ENCODE data around the gene GRID1.
A peak's percentile ranks its signal among the peaks of the same experiment; 100 is the strongest.

The GRID1 gene

DNA sequence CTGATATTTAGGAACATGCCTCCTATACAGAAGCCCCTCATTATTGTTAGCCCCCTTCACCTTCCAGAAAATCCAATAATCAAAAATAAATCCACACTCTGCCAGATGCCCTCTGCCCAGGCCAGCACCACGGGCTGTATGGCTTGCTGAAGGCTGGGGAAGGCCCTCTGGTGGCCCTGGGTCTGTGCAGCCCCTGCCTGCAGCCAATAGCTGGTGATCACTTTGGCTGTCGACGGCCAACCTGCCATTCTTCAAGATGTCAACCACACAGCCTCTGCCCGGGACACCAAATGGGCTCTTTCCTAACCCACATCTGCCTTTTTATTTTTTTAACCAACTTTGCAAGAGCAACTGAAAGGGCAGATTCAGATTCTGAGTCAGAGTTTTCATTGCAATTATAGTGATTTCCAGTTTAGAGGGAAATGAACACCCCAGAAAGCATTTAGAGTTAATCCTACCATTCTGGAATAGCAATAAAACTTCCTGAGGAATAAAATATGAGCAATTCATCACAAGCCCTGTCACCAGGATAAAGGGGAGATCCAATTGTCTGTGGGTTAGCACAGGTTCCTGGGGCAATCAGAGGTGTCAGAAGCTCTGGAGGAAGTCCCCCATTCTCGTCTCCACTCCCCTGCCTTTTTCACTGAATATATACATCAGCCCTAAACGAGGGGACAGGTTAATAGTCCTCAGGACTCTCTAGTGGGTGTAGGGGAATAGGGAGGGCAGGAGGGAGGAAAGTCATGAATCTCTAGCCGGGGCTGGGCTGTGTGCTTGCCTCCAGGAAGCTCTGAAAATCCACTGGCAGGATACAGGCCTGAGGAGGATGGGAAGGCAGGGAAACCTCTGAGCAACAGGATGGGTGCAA lies 211.3 kb downstream of the GRID1 start:
- H3K27me3 ChIP-seq (ENCODE audit: low read depth) = no peaks in the 10 kb centered on the region
- in situ Hi-C loops (cut with MboI; ENCODE audit: low sequenced_read_pairs) = no loop called here
- no peaks in the 10 kb centered on the region for H3K9me3 ChIP-seq
- H3K4me3 ChIP-seq = no peak overlapping the region
- H3K36me3 ChIP-seq (replicated peaks) = no peaks in the 10 kb centered on the region
- DNase-seq (ENCODE audit: low spot score in 2 of 2) = peak in 1 of 2 experiments; percentile 12
- H3K4me1 ChIP-seq = no peaks in the 10 kb centered on the region

DNA sequence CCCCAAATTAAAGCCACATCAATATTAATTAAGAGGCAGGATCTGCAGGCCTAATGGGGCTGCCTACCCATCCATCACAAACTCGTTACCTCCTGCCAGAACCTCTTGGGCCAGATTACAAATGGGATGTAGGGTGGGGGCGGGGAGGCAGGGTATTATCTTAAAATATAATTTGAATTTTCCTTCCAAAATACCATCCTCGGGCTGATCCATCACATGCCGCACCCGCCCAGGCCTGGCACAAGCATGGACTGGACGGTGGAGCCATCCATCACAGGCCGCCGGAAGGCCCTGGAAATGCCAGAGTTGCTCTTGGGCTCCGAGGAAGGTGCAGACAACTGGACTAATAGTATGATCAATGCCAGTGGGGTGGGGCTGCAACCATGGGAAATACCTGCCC lies 212.8 kb downstream of the GRID1 start:
- Histone ChIP-seq H3K4me3 (no peak overlapping the region), H3K9me3 (no peaks in the 10 kb centered on the region), H3K27me3 (ENCODE audit: low read depth) (no peaks in the 10 kb centered on the region), H3K4me1 (no peaks in the 10 kb centered on the region; the same call in 1 of the 2 replicates), H3K36me3 (replicated peaks) (no peaks in the 10 kb centered on the region)
- DNase-seq (ENCODE audit: low spot score in 2 of 2) = no peak
- in situ Hi-C loops (cut with MboI; ENCODE audit: low sequenced_read_pairs) = no loop called here

DNA sequence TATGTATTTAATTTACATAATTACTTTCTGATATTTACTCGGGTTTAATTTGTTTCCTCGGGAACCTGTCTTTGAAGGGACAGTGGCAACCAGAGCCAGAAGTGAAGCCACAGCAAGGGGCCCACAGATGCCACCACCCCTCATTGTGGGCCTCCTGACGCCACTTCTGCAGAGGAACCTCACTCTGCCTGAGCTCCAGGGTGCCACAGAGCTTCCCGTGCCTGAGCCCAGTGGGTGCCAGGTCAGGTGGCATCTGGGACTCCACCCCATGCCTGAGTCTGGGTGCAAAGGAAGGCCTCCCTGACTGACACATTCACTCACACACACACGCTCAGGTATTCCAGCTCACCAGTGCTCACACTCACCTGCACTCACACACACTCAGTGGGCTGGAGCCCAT lies 213.7 kb downstream of the GRID1 start:
- no peaks in the 10 kb centered on the region for H3K27me3 ChIP-seq (ENCODE audit: low read depth)
- H3K4me1 ChIP-seq = no peaks in the 10 kb centered on the region; the same call in 1 of the 2 replicates
- no peaks in the 10 kb centered on the region for H3K36me3 ChIP-seq (replicated peaks)
- in situ Hi-C loops (cut with MboI; ENCODE audit: low sequenced_read_pairs) = no loop called here
- H3K4me3 ChIP-seq = no peak overlapping the region
- DNase-seq (ENCODE audit: low spot score in 2 of 2) = no peak
- H3K9me3 ChIP-seq = no peaks in the 10 kb centered on the region

DNA sequence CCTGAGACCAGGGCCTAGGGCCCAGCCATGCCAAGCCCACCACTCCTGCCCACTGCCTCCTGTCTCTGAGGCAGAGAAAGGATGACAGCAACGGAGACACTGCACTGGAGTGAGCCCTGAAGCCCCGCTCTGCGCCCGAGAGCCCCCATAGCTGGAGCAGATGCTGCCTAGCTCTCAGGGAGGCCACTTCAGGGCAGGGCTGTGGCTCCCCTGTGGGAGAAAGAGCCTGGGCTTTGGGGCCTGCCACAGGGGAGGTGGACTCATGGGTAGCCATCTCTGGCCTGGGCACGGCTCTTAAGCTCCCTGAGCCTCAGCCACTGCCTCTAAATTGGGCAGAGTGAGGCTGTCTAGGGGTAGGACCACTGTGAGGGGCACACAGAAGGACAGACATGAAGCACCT lies 214.2 kb downstream of the GRID1 start:
- H3K4me1 ChIP-seq = no peaks in the 10 kb centered on the region; the same call in 1 of the 2 replicates
- no peaks in the 10 kb centered on the region for H3K27me3 ChIP-seq (ENCODE audit: low read depth)
- in situ Hi-C loops (cut with MboI; ENCODE audit: low sequenced_read_pairs) = no loop called here
- H3K9me3 ChIP-seq = no peaks in the 10 kb centered on the region
- no peaks in the 10 kb centered on the region for H3K36me3 ChIP-seq (replicated peaks)
- no peak for DNase-seq (ENCODE audit: low spot score in 2 of 2)
- H3K4me3 ChIP-seq = no peak overlapping the region

DNA sequence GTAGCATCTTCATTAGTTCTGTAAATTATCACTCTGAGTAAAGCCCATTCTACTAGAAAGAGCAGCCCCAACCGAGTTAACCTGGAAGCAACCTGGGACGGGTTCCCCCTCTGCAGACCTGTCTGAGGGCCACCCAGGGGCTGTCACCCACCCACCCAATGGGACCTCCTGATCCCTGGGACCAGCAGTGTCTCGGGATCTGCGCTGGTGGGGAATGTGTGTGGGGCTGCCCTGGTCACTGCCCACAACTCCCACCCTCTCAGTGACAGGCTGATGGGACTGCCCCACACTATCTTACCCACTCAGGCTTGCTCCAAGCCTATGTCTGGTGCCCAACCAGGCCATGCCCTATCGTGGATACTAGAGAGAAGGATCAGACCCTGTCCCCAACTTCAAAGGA lies 215.0 kb downstream of the GRID1 start:
- H3K4me1 ChIP-seq = no peaks in the 10 kb centered on the region; the same call in 1 of the 2 replicates

DNA sequence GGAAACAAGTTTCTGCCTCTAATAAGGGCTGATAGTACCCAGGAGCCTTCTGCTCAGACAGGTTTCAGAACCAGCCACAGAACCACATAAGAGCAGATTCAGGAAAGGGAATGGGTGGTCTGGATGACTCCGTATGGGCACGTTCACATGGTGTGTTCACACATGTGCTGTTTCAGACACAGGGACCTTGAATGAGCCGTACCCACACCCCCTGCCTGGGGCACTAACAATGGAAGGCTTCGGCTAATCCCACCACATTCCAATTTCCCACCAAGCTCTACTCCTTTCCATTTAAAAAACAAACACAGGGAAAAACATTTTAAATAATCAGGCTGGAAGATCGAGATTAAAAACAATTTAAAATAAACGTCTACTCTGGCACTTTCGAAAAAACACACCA lies 217.3 kb downstream of the GRID1 start:
- no peaks in the 10 kb centered on the region for H3K9me3 ChIP-seq
- no peaks in the 10 kb centered on the region for H3K27me3 ChIP-seq (ENCODE audit: low read depth)
- no peak overlapping the region for H3K4me3 ChIP-seq
- DNase-seq (ENCODE audit: low spot score in 2 of 2) = peak; percentile 17 to 27
- no peaks in the 10 kb centered on the region; the same call in 1 of the 2 replicates for H3K4me1 ChIP-seq
- H3K36me3 ChIP-seq (replicated peaks) = no peaks in the 10 kb centered on the region
- in situ Hi-C loops (cut with MboI; ENCODE audit: low sequenced_read_pairs) = no loop called here

More for the DNA sequence above, 215.0 kb downstream of the GRID1 start:
- Histone ChIP-seq H3K27me3 (ENCODE audit: low read depth) (no peaks in the 10 kb centered on the region), H3K9me3 (no peaks in the 10 kb centered on the region), H3K4me3 (no peak overlapping the region), H3K36me3 (replicated peaks) (no peaks in the 10 kb centered on the region)
- no peak for DNase-seq (ENCODE audit: low spot score in 2 of 2)
- in situ Hi-C loops (cut with MboI; ENCODE audit: low sequenced_read_pairs) = no loop called here

DNA sequence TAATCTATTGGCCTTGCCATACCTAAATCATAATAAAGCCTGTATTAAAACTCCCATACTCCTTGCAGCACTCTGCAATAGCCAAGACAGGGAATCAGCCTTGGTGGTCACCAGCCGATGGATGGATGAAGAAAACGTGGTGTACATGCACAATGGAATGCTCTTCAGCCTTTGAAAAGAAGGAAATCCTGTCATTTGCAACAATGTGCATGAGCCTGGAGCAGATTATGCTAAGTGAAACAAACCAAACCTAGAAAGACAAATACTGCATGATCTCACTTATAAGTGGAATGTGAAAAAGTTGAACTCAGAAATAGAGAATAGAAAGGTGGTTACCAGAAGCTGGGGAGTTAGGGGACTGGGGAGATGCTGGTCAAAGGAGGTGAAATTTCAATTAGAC lies 218.5 kb downstream of the GRID1 start:
- no peaks in the 10 kb centered on the region for H3K36me3 ChIP-seq (replicated peaks)
- DNase-seq (ENCODE audit: low spot score in 2 of 2) = no peak
- no peaks in the 10 kb centered on the region for H3K27me3 ChIP-seq (ENCODE audit: low read depth)
- H3K9me3 ChIP-seq = no peaks in the 10 kb centered on the region
- H3K4me3 ChIP-seq = no peak overlapping the region
- no peaks in the 10 kb centered on the region; the same call in 1 of the 2 replicates for H3K4me1 ChIP-seq
- in situ Hi-C loops (cut with MboI; ENCODE audit: low sequenced_read_pairs) = no loop called here

DNA sequence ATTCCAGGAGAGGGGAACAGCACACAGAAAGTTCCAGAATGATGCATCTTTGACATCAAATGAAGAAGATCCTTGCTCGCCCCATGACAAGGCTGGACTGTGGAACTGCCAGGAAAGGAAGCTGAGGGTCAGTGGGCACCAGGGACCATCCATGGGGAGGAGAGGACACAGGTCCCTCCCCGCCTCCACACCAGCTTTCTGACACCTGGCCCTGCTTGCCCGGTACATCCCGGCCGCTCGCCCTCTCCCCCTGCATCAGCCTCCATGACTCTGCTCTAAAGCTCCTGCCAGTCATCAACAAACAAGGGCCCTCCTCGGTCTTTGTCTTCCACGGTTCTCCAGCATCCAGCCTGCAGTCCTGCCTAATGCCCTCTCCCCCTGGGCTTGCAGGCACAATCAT lies 222.3 kb downstream of the GRID1 start:
- in situ Hi-C loops (cut with MboI; ENCODE audit: low sequenced_read_pairs) = no loop called here
- Histone ChIP-seq H3K4me1 (no peaks in the 10 kb centered on the region; the same call in 1 of the 2 replicates), H3K4me3 (no peak overlapping the region), H3K36me3 (replicated peaks) (no peaks in the 10 kb centered on the region), H3K9me3 (no peaks in the 10 kb centered on the region), H3K27me3 (ENCODE audit: low read depth) (no peaks in the 10 kb centered on the region)
- DNase-seq (ENCODE audit: low spot score in 2 of 2) = no peak

DNA sequence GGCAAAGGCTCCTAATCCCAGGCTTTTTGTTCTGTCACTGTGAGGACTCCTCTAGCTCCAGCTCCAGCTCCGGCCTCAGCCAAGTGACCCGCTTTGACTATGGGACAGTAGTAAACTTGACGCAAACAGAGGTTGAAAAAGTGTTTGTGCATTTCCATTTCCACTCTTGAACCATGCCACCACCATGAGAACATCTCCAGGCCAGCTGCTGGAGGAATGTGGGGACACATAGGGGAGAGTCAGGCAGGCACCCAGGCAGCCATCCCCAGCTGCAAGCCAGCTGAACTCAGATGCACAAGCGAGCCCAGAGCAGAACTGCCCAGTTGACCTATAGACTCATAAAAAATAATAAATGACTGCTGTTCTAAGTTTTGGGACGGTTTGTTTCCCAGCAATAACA lies 224.7 kb downstream of the GRID1 start:
- in situ Hi-C loops (cut with MboI; ENCODE audit: low sequenced_read_pairs) = no loop called here

DNA sequence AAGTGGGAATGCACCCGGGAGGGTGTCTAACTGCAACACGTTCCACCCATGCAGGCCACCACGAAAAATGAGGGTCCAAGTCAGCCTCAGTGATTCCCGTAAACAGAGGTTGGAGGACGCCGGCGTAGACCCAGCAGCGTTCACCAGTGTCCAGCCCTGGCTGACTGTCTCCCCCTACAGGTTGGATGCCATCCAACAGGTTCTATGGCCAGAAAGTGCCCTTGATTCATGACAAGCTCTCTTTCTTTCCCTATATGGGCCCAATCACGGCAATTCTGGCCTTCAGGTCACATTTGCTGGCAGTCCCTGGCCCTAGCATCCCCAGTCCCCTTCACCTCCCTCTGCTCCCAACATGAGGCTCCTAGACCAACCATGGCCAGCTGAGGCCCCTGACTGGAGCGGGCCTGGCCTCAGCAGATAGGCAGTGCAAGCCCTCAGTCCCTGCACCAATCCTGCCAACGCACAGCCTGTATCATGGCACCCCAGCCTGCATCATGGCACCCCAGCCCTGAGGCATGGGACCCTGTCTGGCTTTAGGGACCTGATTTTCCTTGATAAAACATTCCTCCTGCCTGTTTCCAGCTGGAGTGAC lies 227.4 kb downstream of the GRID1 start:
- Histone ChIP-seq H3K4me3 (no peak overlapping the region), H3K9me3 (no peaks in the 10 kb centered on the region), H3K36me3 (replicated peaks) (no peaks in the 10 kb centered on the region), H3K4me1 (no peaks in the 10 kb centered on the region), H3K27me3 (ENCODE audit: low read depth) (no peaks in the 10 kb centered on the region)
- in situ Hi-C loops (cut with MboI; ENCODE audit: low sequenced_read_pairs) = no loop called here
- DNase-seq (ENCODE audit: low spot score in 2 of 2) = peak; percentile 7 to 73

More for the DNA sequence above, 224.7 kb downstream of the GRID1 start:
- Histone ChIP-seq H3K4me1 (no peaks in the 10 kb centered on the region), H3K27me3 (ENCODE audit: low read depth) (no peaks in the 10 kb centered on the region), H3K4me3 (no peak overlapping the region), H3K36me3 (replicated peaks) (no peaks in the 10 kb centered on the region), H3K9me3 (no peaks in the 10 kb centered on the region)
- DNase-seq (ENCODE audit: low spot score in 2 of 2) = no peak

DNA sequence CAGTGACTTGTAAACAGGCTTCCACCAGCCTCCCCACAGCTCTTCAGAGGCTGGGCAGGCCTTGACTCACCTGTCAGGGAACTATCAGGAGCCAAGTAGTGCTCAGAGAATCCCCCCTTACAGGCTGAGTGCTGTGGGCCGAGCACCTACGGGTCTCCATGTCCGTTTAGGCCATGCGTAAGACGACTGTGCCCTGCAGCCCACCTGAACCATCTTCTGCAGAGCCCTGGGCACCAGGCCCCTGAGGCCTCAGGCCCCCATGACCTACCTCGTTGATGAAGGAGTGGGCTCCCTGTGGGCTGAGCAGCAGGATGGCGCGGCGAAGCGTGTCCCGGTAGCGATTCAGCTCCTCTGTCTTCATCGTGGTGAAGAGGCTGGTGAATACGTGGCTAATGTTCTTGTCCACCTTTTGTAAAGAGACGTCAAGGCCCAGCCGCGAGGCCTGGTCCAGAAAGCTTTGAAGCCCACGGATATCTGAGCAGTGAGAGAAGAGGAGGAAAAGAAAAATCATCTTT lies 228.0 kb downstream of the GRID1 start:
- DNase-seq (ENCODE audit: low spot score in 2 of 2) = no peak
- no peak overlapping the region for H3K4me3 ChIP-seq
- in situ Hi-C loops (cut with MboI; ENCODE audit: low sequenced_read_pairs) = no loop called here
- H3K27me3 ChIP-seq (ENCODE audit: low read depth) = no peaks in the 10 kb centered on the region
- no peaks in the 10 kb centered on the region for H3K4me1 ChIP-seq
- H3K36me3 ChIP-seq (replicated peaks) = no peaks in the 10 kb centered on the region
- no peaks in the 10 kb centered on the region for H3K9me3 ChIP-seq

DNA sequence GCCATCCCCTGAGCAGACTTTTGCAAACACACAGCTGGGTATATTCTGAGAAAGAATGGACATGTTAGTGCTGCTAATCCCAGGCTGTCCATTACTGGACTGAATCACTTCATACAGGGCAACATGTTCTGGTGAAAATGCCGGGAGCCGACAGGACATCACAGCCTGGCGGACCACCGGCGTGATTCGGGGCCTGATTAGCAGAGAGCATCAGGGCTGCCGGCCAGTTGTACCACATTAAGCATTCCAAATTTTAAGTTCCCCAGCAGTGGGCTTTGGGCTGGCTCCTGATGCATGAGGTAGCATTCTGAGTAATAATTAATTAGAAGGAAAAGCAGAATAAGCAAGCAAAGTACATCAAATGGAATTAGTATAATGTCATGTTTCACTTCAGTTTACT lies 229.0 kb downstream of the GRID1 start:
- in situ Hi-C loops (cut with MboI; ENCODE audit: low sequenced_read_pairs) = no loop called here

DNA sequence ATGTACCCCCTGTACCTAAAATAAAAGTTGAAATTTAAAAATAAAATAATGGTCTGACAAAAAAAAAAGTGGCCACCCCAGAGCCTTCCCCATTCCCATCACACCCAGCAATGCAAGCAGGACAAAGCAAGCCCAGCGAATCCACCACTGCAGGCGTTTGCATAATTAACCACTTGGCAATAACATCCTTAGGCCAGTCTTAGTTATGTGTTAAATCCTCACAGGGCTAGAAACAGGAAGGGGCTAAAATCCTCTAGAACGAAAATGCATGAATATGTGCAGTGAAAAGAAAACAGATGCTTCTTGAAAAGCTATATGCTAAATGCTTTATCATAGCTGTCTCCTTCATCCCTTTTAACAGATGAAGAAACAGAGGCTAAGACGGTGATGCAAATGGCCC lies 229.7 kb downstream of the GRID1 start:
- no peak for DNase-seq (ENCODE audit: low spot score in 2 of 2)
- Histone ChIP-seq H3K36me3 (replicated peaks) (no peaks in the 10 kb centered on the region), H3K27me3 (ENCODE audit: low read depth) (no peaks in the 10 kb centered on the region), H3K9me3 (no peaks in the 10 kb centered on the region), H3K4me1 (no peaks in the 10 kb centered on the region), H3K4me3 (no peak overlapping the region)
- in situ Hi-C loops (cut with MboI; ENCODE audit: low sequenced_read_pairs) = no loop called here

More for the DNA sequence above, 229.0 kb downstream of the GRID1 start:
- H3K4me3 ChIP-seq = no peak overlapping the region
- no peaks in the 10 kb centered on the region for H3K4me1 ChIP-seq
- H3K36me3 ChIP-seq (replicated peaks) = no peaks in the 10 kb centered on the region
- H3K9me3 ChIP-seq = no peaks in the 10 kb centered on the region
- no peaks in the 10 kb centered on the region for H3K27me3 ChIP-seq (ENCODE audit: low read depth)
- DNase-seq (ENCODE audit: low spot score in 2 of 2) = no peak

DNA sequence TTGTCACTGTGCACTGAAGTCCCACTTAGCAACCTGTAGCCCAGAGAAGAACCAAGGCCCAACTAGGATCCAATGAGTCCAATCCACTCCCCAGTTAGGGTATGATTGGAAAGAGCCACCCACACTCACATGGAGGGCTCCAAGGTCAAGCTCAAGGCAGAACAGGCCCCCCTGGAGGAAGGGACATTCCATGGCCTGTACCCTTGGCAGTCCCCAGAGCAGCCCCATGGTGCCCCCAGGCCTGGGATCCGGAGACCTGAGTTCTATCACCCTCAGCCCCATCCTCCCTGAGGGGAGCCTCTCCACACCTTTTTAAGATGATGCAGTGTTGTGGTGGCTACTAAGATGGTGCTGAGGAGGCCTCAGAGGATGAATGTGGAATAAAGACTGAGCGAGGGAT lies 231.4 kb downstream of the GRID1 start:
- H3K36me3 ChIP-seq (replicated peaks) = no peaks in the 10 kb centered on the region

More for the DNA sequence above, 231.4 kb downstream of the GRID1 start:
- Histone ChIP-seq H3K9me3 (no peaks in the 10 kb centered on the region), H3K4me1 (no peaks in the 10 kb centered on the region), H3K4me3 (no peak overlapping the region), H3K27me3 (ENCODE audit: low read depth) (no peaks in the 10 kb centered on the region)
- DNase-seq (ENCODE audit: low spot score in 2 of 2) = no peak
- in situ Hi-C loops (cut with MboI; ENCODE audit: low sequenced_read_pairs) = no loop called here
